ENCODE data around the gene LACTB. TPM values are rescaled to one million over a fixed set of nuclear protein-coding genes. Genes with fewer than 3 reads are reported as not detected.
A peak's percentile ranks its signal among the peaks of the same experiment; 100 is the strongest.

LACTB gene
- total RNA-seq, 1 experiment from 2014 or later: 11.2 TPM

DNA sequence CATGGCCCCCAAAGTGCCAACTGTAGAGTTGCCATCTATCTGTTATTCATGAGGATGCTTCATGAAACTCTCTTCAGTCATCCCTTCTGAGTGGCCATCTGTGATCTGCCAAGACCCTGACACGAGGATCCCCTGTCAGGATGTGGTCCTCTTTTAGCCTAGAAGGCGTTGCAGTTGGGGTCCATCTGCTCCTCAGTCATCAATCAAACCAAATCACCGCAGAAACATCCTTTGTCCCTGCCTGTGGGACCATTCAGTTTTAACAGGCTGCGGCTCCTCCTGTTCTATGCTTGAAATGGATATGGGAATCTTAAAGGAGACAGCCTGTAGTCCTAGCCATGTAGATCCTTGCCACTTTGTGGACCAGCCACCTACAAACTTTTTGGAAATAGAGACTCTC is 41.6 kb downstream of the LACTB start:
- H3K4me2 ChIP-seq (ENCODE audit: low read length): no peak overlapping the region
- no peaks in the 10 kb centered on the region for H3K79me2 ChIP-seq (ENCODE audit: low read length)
- H3K27ac ChIP-seq (ENCODE audit: low read length): no peak overlapping the region
- H3F3A ChIP-seq (ENCODE audit: low read length, unreplicated experiment): no peaks in the 10 kb centered on the region
- H3K9ac ChIP-seq (ENCODE audit: low read length): no peak overlapping the region
- no peaks in the 10 kb centered on the region for H3K9me2 ChIP-seq (replicated peaks; ENCODE audit: low read length)
- TF ChIP-seq EZH2 (IDR thresholded peaks at IDR 0.05; ENCODE audit: low read length, unreplicated experiment) (no peak), CTCF (conservative IDR thresholded peaks at IDR 0.05; ENCODE audit: low read depth, low read length) (no peak)
- H3K36me3 ChIP-seq (ENCODE audit: low read depth, low read length): no peaks in the 10 kb centered on the region
- no peak for ATAC-seq
- no TSS peak for BruUV-seq (replicated peaks)
- no peak for DNase-seq
- no peaks in the 10 kb centered on the region for H4K20me1 ChIP-seq (ENCODE audit: low read length)
- H3K27me3 ChIP-seq (ENCODE audit: low read length): no peaks in the 10 kb centered on the region
- ChIA-PET POLR2A (ENCODE audit: unreplicated experiment) (no interaction called here), CTCF (no interaction called here)
- intact Hi-C loops (cut with micrococcal nuclease): no loop called here
- no peak overlapping the region for H2AFZ ChIP-seq (ENCODE audit: low read length)
- H3K9me3 ChIP-seq (ENCODE audit: low read length): no peaks in the 10 kb centered on the region
- H3K4me3 ChIP-seq (ENCODE audit: low read length): no peak overlapping the region
- H3K4me1 ChIP-seq (ENCODE audit: insufficient read depth, low read length): 0 out of 2 replicates have a peak, but pooled peaks cover under 1% of the 10 kb centered on the region

GRCh38 chr15:63165166-63165859 is 43.7 kb downstream of the LACTB start:
- ATAC-seq: no peak
- no peak overlapping the region for H3K4me3 ChIP-seq (ENCODE audit: low read length)
- no peaks in the 10 kb centered on the region for H3K36me3 ChIP-seq (ENCODE audit: low read depth, low read length)
- no peak overlapping the region for H3K27ac ChIP-seq (ENCODE audit: low read length)
- DNase-seq: no peak
- H3K4me1 ChIP-seq (ENCODE audit: insufficient read depth, low read length): no peaks in the 10 kb centered on the region
- intact Hi-C loops (cut with micrococcal nuclease): no loop called here
- no peak overlapping the region for H3K9ac ChIP-seq (ENCODE audit: low read length)
- no TSS peak for BruUV-seq (replicated peaks)
- H3K79me2 ChIP-seq (ENCODE audit: low read length): no peaks in the 10 kb centered on the region
- H4K20me1 ChIP-seq (ENCODE audit: low read length): no peaks in the 10 kb centered on the region
- no peaks in the 10 kb centered on the region for H3K9me2 ChIP-seq (replicated peaks; ENCODE audit: low read length)
- POLR2A ChIA-PET (ENCODE audit: unreplicated experiment): interaction anchor here (0.6 kb wide), 1 partner anchor 75 kb away, joined by 24 read pairs; no protein-coding TSS in a partner anchor
- no peak overlapping the region for H3K4me2 ChIP-seq (ENCODE audit: low read length)
- H3F3A ChIP-seq (ENCODE audit: low read length, unreplicated experiment): no peaks in the 10 kb centered on the region
- CTCF ChIA-PET: no interaction called here
- no peak for TF ChIP-seq EZH2 (IDR thresholded peaks at IDR 0.05; ENCODE audit: low read length, unreplicated experiment)
- TF ChIP-seq EZH2phosphoT487 (IDR thresholded peaks at IDR 0.05; ENCODE audit: borderline replicate concordance, low read length): no peak
- no peak for TF ChIP-seq CTCF (conservative IDR thresholded peaks at IDR 0.05; ENCODE audit: low read depth, low read length)
- H3K9me3 ChIP-seq (ENCODE audit: low read length): no peaks in the 10 kb centered on the region
- no peaks in the 10 kb centered on the region for H3K27me3 ChIP-seq (ENCODE audit: low read length)
- no peak overlapping the region for H2AFZ ChIP-seq (ENCODE audit: low read length)

DNA sequence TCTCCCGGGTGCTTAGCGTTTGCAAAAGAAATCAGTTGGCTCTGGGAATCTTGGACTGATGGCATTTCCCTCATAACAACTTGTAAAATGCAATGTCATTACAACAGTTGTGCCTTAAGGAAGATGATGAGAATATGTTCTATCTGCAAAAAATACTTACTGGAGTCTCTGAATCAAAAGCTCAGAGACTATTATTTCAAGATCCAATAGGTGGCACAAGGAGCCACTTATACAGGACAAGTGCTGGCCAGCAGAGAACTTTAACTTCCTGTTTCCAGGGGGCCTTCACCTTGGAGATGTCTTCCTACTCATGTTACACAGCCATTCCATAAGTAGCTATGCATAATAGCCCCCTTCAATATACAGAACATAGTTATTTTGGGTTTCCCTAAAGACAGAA is 44.6 kb downstream of the LACTB start:
- no peaks in the 10 kb centered on the region for H3K36me3 ChIP-seq (ENCODE audit: low read depth, low read length)
- ChIA-PET CTCF (interaction anchor here (0.6 to 0.7 kb wide), 2 partner anchors 68 to 95 kb away, joined by 3 to 4 read pairs; no protein-coding TSS in a partner anchor), POLR2A (ENCODE audit: unreplicated experiment) (interaction anchor here (0.6 kb wide), 1 partner anchor 74 kb away, joined by 24 read pairs; no protein-coding TSS in a partner anchor)
- no peaks in the 10 kb centered on the region for H3K79me2 ChIP-seq (ENCODE audit: low read length)
- no peaks in the 10 kb centered on the region for H3K9me2 ChIP-seq (replicated peaks; ENCODE audit: low read length)
- peak; percentile 65 for ATAC-seq
- H3K27me3 ChIP-seq (ENCODE audit: low read length): no peaks in the 10 kb centered on the region
- H3K4me2 ChIP-seq (ENCODE audit: low read length): no peak overlapping the region
- H3K4me3 ChIP-seq (ENCODE audit: low read length): no peak overlapping the region
- peak; percentile 34 for DNase-seq
- intact Hi-C loops (cut with micrococcal nuclease): no loop called here
- no peaks in the 10 kb centered on the region for H3K9me3 ChIP-seq (ENCODE audit: low read length)
- H3K4me1 ChIP-seq (ENCODE audit: insufficient read depth, low read length): no peaks in the 10 kb centered on the region
- no peak for TF ChIP-seq EZH2 (IDR thresholded peaks at IDR 0.05; ENCODE audit: low read length, unreplicated experiment)
- TF ChIP-seq CTCF (conservative IDR thresholded peaks at IDR 0.05; ENCODE audit: low read depth, low read length): peak; percentile 52
- H3K9ac ChIP-seq (ENCODE audit: low read length): no peak overlapping the region
- no peaks in the 10 kb centered on the region for H4K20me1 ChIP-seq (ENCODE audit: low read length)
- H2AFZ ChIP-seq (ENCODE audit: low read length): no peak overlapping the region
- no TSS peak for BruUV-seq (replicated peaks)
- no peak overlapping the region for H3K27ac ChIP-seq (ENCODE audit: low read length)
- H3F3A ChIP-seq (ENCODE audit: low read length, unreplicated experiment): no peaks in the 10 kb centered on the region
